Measurements from ENCODE around the gene PGS1. TPM values are rescaled to one million over a fixed set of nuclear protein-coding genes. Genes with fewer than 3 reads are reported as not detected.
A peak's percentile ranks its signal among the peaks of the same experiment; 100 is the strongest.

Gene PGS1
- total RNA-seq, 6 experiments from 2014 or later = 20.2 to 26.1 (median 24.5) TPM

GRCh38 chr17:78368854-78369495 is 9.5 kb upstream of the PGS1 start:
- Mint-ChIP-seq H3K4me3 (no peak overlapping the region), H3K27ac (no peak overlapping the region), H3K36me3 (ENCODE audit: low read depth) (no peaks in the 10 kb centered on the region), H3K9me3 (no peaks in the 10 kb centered on the region), H3K27me3 (ENCODE audit: insufficient read depth) (peaks cover 11% of the 10 kb centered on the region), H3K4me1 (ENCODE audit: low read depth) (peaks cover 23% of the 10 kb centered on the region)
- no peak for TF ChIP-seq CTCF (IDR thresholded peaks at IDR 0.05)
- DNase-seq = no peak

GRCh38 chr17:78369791-78370381 is 8.6 kb upstream of the PGS1 start:
- Mint-ChIP-seq H3K4me3 (no peak overlapping the region), H3K27me3 (ENCODE audit: insufficient read depth) (peaks cover 11% of the 10 kb centered on the region), H3K9me3 (no peaks in the 10 kb centered on the region), H3K27ac (no peak overlapping the region), H3K36me3 (ENCODE audit: low read depth) (no peaks in the 10 kb centered on the region), H3K4me1 (ENCODE audit: low read depth) (peaks cover 32% of the 10 kb centered on the region)
- TF ChIP-seq CTCF (IDR thresholded peaks at IDR 0.05) = no peak
- DNase-seq = no peak

- Mint-ChIP-seq H3K4me3 (no peak overlapping the region), H3K4me1 (ENCODE audit: low read depth) (peaks cover 38% of the 10 kb centered on the region), H3K27me3 (ENCODE audit: insufficient read depth) (peaks cover 8% of the 10 kb centered on the region), H3K9me3 (no peaks in the 10 kb centered on the region), H3K36me3 (ENCODE audit: low read depth) (no peaks in the 10 kb centered on the region), H3K27ac (no peak overlapping the region)
- DNase-seq = no peak
- no peak for TF ChIP-seq CTCF (IDR thresholded peaks at IDR 0.05)
Measured at GRCh38 chr17:78371056-78371455, 7.4 kb upstream of the PGS1 start.

GRCh38 chr17:78372841-78373240 is 5.6 kb upstream of the PGS1 start:
- Mint-ChIP-seq H3K27me3 (ENCODE audit: insufficient read depth) (peaks cover 2% of the 10 kb centered on the region), H3K4me3 (no peak overlapping the region), H3K9me3 (no peaks in the 10 kb centered on the region), H3K36me3 (ENCODE audit: low read depth) (no peaks in the 10 kb centered on the region), H3K4me1 (ENCODE audit: low read depth) (peaks cover 48% of the 10 kb centered on the region), H3K27ac (peak overlapping the region; percentile 37; the same call in 1 of the 2 replicates)
- no peak for DNase-seq
- no peak for TF ChIP-seq CTCF (IDR thresholded peaks at IDR 0.05)

GRCh38 chr17:78374189-78374588 is 4.3 kb upstream of the PGS1 start:
- Mint-ChIP-seq H3K4me1 (ENCODE audit: low read depth) (peaks cover 52% of the 10 kb centered on the region), H3K9me3 (no peaks in the 10 kb centered on the region), H3K4me3 (peak overlapping the region; percentile 85), H3K36me3 (ENCODE audit: low read depth) (peaks cover 4% of the 10 kb centered on the region; the same call in 1 of the 2 replicates), H3K27me3 (ENCODE audit: insufficient read depth) (peaks cover 4% of the 10 kb centered on the region), H3K27ac (peak overlapping the region; percentile 99)
- no peak for DNase-seq
- no peak for TF ChIP-seq CTCF (IDR thresholded peaks at IDR 0.05)
